Inferior parietal cortex (tissue), 1 donor: ENCODE measurements around the gene SAMD4B.

Source experiments
- DNase-seq: peaks from one replicate; pipeline ENCODE4 v3.0.0-alpha.2; 2016; ENCODE audit errors: extremely low spot score

Gene SAMD4B

DNA sequence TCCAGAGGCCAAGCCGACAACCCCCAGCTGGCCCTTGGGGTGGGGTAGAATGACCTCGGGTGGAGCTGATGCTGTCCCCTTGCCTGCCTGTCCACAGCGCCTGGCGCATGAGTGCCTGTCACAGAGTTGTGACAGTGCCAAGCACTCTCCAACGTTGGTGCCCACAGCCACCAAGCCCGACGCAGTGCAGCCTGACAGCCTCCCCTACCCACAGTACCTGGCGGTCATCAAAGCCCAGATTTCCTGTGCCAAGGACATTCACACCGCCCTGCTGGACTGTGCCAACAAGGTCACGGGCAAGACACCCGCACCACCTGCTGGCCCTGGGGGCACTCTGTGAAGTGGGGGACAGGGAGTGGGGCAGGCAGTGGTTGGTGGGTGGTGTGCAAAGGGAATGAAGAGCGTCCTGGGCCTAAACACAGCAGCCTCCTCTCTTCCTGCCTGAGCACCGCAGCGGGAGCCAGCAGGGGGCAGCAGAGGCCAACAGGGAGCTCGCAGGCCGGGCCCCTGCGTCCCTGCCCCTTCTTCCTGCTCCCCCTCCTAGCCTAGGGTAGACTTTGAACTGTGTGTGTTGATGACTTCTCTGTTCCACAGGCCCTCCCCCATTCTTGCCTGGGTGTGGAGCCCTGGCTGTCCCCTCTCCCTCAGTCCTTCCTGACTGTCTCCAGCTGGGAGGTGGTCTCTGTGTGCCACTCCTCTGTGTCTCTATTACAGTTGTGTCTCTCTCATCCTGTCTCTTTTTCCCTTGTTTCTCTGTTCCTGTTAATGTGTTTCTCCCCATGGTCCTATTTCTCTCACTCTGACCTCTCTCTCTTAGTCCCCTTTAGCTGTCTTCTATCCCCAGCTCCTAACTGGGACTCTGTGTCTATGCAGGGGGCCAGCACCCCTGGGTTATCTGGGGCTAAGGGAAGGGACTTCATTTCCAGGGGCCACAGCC lies 55.4 kb downstream of the SAMD4B start:
- DNase-seq, result peak; percentile 81

DNA sequence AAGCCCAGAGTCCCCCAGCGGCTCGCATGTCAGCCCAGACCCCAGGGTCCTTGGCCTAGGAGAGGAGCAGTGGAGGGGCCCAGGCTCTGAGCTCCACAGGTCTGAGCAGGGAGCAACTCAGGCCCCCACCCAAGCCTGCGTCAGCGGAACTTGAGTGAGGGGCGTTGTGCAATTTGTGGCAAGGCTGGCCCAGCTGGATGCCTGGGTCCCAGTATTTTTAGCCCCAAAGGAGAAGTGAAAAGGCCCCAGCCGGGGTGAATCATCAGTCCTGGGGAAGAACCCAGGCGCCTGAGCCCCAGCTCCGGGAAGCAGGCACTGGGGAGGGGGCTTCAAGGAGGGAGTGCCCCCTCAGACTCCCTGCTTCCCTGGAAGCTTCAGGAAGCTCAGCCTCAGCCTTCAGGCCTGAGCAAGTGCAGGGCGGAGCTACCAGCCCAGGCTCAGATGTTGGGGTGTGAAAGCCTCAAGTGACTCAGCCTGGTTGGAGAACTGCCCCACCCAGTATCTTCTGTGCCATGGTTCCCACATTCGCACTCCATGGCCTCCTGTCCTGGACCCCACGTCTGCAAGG lies 56.2 kb downstream of the SAMD4B start:
- no peak for DNase-seq

DNA sequence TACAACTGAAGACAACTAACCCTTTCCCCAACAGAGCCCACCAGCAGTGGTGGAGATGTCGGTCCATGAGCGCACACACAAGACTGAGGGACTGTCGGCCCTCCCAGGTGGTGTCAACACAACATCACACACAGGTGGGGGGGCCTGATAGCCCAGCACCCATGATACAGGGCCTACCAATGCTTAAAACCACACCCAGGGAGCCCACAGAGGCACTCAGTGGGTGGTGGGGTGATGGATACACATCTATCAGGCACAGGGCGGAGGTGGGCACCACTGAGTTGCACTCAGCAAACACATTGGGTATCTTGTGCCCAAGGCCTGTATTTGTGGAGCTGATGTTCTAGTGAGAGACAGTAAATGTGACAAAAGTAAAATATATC lies 57.4 kb downstream of the SAMD4B start:
- no peak for DNase-seq

DNA sequence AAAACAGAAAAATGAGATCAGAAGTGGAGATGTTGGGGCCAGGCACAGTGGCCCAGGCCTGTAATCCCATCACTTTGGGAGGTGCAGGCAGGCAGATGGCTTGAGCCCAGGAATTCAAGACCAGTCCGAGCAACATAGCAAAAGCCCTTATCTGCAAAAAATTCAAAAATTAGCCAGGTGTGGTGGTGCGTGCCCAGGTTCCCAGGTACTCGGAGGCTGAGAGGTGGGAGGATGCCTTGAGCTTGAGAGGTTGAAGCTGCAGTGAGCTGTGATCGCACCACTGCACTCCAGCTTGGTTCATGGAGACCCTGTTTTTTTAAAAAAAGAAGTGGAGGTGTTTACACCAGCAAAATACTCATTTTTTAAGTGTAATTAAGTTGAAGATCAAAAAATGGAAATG lies 57.8 kb downstream of the SAMD4B start:
- DNase-seq, result no peak

DNA sequence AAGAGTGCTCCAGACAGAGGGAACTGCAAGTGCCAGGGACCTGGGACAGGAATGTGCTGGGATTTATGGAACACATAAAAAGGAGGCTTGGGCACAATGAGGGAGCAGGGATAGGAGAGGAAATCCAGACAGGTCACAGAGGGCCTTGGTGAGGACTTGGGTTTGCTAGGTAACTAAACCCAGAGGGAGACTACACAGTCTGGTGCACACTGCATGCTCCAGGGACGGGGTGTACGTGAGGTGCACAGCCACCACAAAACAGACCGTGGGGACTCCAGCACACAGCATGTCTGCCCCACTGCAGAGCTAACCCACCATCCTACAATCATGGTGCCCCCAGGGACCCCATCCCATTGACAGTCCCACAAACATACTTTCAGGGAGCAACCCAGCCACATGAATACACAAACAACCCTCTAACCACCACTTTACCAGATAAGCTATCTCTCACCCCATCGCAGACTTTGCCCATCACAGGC lies 58.9 kb downstream of the SAMD4B start:
- DNase-seq, result no peak

DNA sequence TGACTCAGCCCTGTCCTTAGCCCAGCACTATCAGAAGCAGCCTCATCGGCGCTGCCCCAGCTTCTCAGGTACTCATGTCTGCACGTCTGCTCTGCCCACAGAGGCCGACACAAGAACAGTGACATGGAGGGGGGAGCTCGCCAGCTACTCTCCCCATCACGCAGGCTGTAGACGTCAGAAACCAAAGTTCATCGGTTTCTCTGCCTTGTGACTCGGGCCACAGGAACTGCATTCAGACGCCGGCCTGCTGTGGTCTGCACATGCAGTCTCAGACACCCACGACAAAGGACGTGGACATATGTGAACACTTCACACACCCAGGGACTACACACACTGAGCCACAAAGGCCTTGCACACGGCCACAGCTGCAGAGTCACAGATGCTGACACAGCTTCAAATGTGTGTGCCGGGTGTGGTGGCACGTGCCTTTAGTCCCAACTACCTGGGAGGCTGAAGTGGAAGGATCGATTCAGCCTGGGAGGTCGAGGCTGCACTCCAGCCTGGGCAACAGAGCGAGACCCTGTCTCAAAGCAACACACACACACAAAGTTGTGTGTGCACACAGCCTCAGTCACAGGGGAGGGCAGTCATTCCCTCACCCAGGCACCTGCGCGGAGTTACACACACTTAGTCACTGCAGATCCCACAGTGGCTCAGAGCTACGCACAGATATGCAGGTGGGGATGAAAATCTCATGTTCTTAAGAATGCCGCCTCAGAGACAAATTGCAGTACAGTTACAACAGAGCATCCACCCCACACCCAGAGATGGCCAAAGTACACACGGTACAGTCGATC lies 59.5 kb downstream of the SAMD4B start:
- DNase-seq, result no peak

DNA sequence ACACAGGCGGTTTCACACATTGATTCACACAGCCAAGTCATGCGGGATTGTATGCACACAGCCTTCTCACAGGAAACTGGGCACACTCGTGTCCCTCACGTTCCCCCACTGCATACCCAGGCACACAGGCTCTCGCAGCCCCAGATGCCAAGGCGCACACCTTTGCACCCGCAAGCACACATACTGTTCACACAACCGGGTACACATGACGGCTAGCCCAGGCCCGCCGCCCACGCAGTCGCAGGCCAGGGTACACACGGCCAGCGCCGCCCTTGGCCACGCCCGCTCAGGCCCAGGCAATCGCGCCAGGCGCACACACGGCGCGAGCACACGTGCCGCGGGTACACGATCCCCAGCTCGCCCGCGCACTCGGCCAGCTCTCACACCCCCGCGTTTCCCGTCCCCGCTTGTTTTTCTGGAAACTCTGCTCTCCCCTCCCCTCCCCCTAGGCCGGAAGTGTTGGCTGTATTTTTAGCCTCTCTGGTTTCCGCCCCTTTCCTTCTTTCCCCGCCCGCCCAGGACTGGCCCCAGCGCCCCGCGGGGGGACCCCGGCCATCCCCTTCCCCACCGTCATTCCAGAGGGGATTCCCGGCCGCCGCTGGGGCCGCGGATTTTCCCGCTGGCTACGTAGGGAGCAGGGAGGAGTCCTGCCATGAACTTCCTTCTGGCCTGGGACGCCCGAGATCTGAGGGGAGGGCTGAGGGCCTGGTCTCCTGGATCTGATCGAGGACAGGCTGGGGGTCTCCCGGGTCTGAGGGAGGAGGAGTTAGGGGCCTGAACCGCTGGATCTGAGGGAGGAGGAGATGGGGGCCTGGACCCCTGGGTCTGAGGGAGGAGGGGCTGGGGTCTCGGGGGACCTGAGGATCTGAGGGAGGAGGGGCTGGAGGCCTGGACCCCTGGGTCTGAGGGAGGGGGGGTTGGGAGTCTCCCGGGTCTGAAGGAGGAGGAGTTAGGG lies 60.4 kb downstream of the SAMD4B start:
- DNase-seq, result peak; percentile 48

DNA sequence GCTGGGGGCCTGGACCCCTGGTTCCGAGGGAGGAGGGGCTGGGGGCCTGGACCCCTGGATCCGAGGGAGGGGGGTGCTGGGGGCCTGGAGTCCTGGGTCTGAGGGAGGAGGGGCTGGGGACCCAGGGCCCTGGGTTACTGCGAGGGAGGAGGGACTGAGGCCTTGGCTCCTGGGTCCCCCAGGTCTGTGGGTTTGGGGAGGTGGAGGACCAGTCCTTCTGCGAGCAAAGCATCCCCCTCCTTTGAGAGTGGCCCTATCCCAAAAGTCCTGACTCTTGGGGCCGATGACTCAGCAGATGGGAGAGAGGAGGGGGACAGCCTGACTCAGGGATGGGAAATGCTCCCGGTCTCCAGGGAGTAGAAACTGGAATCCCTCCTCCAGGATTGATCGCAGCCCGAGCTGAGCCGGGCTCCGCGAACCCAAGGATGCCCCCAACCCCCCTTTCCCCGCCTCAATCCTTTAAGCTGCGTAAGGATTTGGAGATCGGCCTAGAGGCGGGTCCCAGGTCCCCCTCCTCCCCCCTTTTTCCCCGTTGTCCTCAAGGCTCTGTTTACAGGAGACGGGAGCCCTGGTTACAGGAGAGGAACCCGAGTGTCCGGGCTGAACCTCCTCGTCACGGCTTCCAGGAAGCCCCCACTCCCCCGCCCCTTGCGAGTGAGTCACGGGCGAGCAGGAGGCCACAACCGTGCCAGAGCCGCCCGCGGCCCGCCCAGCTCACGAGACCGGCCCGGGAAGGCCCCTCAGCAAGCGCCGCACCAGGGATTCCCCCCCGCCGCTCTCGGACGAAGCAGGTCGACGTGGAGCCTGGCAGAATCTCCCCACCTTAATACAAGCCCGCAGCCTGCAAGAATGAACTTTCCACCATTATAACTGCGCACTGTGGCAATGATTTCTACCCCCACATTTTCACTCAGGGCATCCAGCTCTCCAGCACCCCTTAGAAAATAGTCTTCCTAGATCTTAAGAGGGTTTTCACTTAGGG lies 61.4 kb downstream of the SAMD4B start:
- DNase-seq, result no peak

DNA sequence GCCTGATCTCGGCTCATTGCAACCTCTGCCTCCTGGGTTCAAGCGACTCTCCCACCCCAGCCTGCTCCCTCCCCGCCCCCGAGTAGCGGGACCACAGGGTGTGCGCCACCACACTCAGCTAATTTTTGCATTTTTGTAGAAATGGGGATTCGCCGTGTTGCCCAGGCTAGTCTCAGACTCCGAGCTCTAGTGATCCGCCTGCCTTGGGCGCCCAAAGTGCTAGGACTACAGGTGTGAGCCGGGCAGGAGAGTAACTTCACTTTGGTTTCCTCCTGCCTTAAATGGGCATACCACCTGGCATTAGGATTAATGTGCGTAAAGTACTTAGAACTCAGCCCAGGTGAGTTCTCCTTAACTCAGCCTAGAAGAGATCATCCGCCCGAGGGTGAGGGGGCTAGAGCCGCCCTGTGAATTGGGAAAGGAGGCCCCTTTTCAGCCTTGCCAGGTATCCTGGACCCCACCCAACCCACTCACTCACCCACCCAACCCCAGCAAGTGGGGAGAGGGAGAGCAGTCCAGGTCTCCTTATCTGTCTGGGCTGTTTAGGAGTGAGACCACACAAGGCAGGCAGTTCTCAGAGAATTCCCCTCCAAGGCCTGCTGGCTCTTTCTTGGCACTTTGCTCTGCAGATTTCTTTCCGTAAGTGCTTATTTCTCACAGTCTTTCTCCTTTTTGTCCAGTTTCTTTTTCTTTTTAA lies 63.2 kb downstream of the SAMD4B start:
- no peak for DNase-seq

DNA sequence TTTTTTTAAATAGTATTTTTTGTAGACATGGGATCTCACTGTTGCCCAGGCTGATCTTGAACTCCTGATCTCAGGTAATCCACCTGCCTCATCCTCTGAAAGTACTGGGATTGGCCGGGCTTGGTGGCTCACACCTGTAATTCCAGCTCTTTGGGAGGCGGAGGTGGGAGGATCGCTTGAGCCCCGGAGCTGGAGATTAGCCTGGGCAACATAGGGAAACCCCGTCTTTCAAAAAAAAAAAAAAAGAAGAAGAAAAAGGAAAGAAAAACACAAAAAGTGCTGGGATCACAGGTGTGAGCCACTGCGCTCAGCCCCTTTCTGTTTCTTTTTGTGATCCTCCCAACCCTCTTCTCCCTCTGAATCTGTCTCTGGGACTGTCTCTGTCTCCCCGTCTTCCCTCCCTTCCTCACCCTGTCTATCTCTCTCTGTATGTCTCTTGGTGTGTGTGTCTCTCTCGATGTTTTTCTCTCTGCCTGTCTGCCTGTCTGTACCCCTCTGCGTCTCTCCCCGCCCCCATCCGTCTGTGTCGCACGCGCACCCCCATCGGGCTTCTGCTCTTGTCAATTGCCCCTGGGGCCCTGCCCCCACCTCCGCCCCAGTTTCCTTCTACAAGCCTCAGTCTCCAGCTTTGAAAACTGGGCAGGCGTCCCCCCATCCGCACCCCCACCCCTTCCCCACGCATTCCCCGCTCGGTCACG lies 63.9 kb downstream of the SAMD4B start:
- DNase-seq, result no peak

DNA sequence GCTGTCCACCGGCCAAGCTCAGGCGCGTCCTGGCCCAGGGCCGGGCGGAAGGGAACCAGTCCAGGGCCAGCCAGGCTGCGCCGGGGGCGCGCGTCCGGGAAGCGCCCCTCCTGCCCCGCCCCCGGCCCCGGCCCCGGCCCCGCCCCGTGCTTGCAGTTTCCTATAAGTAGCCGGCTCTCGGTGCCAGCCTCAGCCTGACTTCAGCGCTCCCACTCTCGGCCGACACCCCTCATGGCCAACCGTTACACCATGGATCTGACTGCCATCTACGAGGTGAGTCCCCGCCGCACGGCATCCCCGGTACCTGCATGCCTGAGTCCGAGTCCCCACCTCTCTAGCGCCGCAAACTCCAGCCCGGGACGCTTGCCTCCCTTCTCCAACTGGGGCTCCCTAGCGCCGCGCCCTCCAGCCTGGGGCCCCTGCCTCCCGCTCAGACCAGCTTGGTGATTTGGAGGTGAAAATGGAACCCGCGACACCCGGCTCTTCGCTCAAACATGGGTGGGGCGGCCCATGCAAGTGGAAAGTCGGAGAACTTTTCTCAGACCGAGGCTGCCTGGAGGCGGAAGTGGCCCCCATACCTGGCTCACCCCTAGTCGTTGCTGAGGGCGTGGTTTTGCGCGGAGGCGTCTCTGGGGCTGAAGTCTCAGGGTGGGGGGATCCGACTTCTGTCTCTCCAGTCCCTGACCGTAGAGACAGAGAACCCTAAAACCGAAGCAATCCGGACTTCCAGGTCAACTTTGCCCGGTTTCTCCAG lies 64.6 kb downstream of the SAMD4B start, which contains the start of gene ZFP36:
Gene ZFP36 (plus strand): TSS at position 192 of the 754 bp plus-strand sequence. CDS start 58 bp downstream, at position 250.
- peak; percentile 53 for DNase-seq

DNA sequence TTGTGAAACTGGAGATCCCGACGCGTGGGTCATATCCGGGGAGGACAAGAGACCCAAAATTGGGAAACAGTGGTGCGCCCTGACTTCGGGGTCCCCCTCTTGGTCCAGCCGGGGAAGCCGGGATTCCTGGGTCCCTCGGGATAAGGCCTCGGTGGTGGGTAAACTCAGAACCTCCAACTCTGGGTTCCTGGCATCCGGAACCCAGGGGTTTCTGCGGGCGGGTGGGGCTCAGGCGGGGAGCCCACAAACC lies 65.1 kb downstream of the SAMD4B start:
- no peak for DNase-seq

DNA sequence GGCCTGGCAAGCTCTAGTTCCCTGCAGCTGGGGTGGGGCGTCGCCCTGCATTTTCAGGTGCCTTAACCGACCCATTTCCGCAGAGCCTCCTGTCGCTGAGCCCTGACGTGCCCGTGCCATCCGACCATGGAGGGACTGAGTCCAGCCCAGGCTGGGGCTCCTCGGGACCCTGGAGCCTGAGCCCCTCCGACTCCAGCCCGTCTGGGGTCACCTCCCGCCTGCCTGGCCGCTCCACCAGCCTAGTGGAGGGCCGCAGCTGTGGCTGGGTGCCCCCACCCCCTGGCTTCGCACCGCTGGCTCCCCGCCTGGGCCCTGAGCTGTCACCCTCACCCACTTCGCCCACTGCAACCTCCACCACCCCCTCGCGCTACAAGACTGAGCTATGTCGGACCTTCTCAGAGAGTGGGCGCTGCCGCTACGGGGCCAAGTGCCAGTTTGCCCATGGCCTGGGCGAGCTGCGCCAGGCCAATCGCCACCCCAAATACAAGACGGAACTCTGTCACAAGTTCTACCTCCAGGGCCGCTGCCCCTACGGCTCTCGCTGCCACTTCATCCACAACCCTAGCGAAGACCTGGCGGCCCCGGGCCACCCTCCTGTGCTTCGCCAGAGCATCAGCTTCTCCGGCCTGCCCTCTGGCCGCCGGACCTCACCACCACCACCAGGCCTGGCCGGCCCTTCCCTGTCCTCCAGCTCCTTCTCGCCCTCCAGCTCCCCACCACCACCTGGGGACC lies 65.6 kb downstream of the SAMD4B start:
- DNase-seq, result no peak

DNA sequence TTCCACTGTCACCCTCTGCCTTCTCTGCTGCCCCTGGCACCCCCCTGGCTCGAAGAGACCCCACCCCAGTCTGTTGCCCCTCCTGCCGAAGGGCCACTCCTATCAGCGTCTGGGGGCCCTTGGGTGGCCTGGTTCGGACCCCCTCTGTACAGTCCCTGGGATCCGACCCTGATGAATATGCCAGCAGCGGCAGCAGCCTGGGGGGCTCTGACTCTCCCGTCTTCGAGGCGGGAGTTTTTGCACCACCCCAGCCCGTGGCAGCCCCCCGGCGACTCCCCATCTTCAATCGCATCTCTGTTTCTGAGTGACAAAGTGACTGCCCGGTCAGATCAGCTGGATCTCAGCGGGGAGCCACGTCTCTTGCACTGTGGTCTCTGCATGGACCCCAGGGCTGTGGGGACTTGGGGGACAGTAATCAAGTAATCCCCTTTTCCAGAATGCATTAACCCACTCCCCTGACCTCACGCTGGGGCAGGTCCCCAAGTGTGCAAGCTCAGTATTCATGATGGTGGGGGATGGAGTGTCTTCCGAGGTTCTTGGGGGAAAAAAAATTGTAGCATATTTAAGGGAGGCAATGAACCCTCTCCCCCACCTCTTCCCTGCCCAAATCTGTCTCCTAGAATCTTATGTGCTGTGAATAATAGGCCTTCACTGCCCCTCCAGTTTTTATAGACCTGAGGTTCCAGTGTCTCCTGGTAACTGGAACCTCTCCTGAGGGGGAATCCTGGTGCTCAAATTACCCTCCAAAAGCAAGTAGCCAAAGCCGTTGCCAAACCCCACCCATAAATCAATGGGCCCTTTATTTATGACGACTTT lies 66.4 kb downstream of the SAMD4B start:
- DNase-seq, result no peak

DNA sequence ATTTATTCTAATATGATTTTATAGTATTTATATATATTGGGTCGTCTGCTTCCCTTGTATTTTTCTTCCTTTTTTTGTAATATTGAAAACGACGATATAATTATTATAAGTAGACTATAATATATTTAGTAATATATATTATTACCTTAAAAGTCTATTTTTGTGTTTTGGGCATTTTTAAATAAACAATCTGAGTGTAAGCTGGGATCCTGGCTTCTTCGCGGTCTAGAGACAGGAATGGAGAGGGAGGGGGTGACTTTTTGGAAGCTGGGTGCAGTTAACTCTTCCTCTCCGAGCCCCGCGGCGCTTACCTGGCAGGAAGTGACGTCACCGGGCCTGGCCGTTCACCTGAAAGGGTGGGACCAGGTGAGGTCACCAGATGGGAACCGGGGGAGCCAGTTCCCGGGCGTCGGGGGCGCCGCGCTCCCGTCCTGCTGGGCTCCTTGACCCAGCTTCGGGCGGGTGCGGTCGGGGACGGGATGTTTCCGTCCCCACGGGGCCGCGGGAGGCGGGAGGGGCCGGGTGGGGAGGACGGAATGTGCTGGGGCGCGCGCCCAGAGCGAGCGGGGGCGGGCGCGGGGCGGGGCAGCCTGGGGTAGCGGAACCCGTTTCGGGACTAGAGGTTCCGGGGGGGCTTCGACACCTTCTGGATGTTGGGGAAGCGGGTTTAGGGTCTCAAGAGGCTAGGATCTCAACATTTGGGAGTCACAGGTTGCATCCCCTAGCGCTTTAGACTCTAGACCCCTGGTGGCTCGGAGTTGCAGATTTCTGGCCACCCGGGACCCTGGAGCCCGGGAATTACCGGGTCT lies 67.2 kb downstream of the SAMD4B start:
- DNase-seq, result no peak
